ENCODE data around the gene VPS13D.
A peak's percentile ranks its signal among the peaks of the same experiment; 100 is the strongest.
"Not testable (repeated sequence)": the region's sequence is repeated elsewhere in the genome, so short reads cannot be mapped to it uniquely, and the experiment has no call there.

VPS13D gene

DNA sequence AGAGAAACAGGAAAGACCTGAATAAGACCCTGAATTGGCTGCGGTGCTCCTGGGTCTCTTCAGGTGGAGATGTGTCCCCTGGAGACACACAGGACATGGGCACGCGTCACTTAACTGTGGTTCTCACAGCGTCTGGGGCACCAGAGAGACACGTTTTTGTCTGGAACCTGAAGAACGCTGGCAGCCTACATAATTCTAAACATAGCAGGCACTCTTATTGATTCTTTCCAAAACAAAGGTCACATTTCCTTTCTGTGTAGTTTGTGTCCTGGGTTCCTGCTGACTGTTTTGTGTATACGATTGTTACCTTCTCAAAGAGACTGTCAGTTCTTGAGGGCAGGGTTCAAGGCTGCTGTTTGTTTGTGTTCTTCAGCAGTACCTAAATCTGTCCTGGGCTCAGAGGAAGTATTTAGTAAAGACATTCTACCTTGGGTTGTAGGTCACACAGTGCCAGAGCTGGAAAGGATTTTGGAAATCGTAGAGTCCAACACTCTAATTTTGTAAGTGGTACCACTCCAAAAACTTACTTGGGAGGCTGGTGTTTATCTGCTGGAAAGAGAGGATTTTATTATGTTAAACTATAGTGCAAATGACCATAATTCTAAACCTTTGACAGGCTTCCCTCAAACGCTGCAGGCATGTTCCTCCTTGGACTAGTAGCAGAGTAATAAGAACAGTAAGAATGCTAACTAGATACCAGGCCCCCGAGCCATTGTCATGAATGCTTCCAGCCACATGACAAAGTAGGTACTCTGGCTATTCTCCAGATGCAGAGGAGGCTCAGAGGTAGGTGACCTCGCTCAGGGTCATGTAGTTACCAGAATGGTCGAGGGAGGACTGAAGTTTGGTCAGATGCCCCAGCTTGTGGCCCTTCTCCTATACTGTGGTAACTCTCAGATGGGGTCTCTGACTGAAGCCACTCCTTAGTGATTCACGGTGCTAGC, 223.8 kb downstream of the VPS13D start:
- no peak for DNase-seq

DNA sequence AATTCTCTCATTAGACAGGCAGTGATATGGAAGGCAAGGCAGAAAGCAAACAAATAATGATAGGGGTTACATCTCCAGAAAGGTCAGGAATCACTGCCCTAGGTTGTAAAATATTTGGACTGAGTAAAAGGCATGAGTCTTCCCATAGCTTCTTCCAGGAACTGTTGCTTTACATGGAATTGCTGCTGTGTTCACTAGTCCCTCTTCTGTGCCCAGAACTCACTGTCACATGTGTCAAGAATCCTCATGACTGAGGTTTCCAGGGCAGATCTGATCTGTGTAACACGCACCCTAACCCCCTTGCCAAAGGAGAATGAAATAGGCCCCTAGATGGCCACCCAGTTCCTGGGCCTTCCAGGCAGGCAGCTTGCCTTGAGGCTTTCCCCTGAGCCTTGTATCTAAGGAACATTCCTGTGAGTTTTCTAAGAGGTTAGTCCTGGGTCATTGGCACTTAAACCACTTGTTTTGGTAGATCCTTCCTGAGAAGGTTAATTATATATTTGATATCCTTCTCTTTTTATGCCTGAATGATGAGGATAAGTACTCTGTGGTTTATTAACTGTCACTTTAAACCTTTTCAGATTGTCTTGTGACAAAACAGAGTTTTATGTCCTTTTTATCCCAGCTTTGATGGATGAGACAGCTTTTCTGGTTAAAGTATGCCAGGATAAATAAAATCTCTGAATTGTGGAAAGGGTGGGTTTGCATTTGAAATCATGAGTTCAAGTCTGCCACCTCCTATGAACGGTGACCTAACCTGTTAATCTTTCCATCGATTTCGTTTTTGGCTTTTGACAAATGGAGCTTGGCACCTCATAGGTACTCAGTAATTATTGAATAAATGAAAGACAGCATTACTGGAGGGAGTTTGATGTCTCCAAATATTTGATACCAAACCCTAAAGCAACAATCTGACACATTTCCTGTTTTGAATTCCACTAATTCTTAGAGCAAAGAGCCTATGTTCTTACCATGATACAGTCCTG, 224.9 kb downstream of the VPS13D start:
- peak; percentile 39 for DNase-seq

DNA sequence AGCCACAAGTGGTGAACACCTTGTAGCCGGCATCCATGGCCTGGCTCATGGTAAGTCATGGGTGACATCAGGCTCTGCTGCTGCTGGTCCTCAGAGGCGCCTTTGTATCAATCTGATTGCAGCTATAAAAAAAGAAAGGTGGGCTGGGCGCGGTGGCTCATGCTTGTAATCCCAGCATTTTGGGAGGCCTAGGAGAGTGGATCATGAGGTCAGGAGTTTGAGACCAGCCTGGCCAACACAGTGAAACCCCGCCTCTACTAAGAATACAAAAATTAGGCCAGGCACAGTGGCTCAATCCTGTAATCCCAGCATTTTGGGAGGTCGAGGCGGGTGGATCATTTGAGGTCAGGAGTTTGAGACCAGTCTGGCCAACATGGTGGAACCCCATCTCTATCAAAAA, 226.3 kb downstream of the VPS13D start:
- DNase-seq: not testable (repeated sequence)

DNA sequence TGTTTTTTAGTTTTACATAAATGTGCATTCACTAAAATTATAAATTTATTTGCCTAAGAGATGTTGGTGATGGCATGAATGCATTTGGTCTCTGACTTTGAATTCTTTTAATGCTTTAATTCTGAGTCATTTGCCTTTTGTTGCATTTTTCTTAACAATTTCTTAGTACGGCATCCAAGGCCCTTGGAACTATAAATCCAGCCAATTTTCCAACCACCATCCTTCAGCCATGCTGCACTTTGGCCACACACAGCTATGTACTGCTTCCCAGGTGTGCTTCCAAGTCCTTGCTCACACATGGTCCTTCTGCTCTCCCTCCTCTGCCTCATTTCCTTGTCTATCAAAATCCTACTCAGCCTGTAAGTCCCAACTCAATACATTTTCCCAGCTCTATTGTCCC, 227.1 kb downstream of the VPS13D start:
- no peak for DNase-seq

DNA sequence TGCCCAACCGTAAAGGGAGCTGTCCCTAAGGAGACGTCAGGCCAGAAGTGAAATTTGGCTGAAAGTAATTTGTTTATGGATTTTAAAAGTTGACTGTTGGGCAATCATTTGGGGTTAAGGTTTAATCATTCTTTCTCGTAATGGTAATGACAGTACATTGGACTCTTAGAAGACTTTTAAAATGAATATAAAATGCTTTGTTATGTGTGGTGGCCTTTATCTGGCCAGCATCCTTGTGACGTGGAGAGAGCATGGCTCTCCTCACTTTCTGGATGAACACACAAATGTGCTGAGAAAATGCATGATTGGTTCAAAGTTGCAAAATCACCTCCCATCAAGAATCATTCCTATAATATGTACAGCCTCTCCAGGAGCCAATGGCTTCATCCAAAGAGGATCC, 227.9 kb downstream of the VPS13D start:
- DNase-seq: no peak

DNA sequence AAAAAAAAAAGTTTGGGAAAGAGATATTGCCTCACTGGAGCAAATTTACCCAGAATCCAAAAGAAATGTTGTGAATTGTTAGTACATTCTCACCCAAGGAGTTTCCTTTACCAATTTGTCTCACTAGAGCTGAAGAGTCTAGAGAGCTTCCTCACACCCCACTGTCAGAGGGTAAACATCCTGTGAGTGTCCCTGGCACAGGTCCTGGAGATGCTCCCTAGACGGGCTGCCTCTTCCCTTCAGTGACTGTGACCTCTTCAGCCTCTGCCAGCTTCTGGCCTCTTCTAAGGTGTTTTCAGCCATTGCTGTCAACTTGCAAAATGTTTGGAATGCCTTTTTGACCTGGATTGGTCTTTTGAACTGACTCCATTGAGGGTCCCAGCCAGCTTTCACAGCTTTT, 228.7 kb downstream of the VPS13D start:
- DNase-seq: no peak

DNA sequence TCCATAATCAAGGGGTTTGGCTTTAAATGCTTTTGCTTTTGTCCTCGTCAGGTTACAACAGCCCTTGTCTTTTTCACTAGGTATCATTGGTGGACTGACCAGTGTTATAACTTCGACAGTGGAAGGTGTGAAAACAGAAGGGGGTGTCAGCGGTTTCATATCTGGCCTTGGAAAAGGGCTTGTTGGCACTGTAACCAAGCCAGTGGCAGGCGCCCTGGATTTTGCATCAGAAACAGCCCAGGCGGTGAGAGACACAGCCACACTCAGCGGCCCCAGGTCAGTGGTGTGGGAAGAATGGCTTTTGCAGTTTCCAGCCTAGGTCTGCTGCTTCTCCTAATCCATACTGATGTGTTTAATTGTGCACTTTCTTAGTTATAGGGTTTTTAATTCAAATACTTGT, 230.3 kb downstream of the VPS13D start:
- DNase-seq: no peak

DNA sequence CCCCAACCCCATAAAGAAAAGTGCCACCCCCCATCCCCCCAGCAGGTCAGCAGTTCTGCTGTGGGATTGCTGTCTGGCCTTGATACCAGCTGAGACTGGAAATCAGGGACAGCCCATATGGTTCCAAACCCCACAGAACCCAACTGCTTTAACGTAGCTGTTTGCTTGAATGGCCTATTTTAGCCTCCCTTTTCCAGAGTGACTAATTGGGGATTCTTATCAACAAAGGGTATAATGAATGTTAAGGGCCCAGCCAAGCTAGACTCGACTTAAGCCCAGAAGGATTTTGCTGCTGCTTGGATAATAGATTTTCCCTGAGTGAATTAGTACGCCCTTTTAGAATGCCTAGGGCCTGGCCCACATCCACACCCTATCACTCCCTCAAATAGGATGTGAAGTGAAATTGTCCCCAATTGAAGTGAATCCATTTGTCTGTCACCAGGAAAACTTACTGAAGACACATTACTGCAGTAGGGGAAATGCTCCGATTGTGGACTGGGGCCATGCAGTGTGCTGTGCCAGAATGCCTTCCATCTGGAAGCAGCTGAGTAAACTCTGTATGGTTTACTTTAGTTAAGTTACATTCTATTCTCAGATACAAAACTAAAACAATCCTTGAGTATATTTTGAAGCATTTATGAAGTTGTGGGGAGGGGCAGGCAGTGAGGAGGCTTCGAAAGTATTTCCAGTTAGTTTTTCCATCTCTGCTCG, 231.2 kb downstream of the VPS13D start:
- DNase-seq: peak; percentile 33

DNA sequence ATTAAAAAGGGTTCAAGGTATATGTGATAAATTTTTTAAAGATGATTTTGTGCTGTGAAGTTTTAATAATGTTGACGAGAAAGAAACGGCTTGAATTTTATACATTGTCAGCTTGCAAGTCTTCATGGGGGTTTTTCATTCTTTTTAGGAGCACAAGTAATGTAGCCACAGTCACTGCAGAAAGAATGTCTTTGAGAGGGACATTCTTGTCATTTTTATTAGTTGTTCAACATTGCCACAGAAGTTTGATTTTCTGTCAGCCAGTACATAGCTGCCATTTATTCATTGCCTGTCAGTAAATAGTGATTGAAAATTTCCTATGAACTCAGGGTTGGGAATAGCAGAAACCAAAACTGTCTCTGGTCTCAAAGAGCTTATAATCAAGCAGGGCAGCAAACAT, 231.9 kb downstream of the VPS13D start:
- DNase-seq: no peak

DNA sequence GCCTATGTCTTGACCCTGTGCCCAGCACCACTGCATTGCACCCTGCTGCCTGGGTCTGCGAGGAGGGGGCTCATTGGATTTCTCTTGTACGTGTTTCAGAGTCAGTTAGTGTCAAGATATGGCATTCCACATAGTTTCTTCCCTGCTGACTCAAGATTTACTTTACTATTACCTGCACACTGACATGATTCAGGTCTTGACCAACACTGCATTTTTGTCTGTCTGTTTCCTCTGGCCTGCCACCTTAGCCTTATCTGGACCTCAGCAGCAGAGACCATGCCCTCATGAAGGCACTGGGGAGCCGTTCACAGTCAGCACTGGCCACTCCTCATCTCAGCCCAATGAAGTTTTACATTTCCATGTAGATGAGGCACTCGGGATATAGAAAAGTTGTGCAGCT, 232.8 kb downstream of the VPS13D start:
- DNase-seq: no peak

DNA sequence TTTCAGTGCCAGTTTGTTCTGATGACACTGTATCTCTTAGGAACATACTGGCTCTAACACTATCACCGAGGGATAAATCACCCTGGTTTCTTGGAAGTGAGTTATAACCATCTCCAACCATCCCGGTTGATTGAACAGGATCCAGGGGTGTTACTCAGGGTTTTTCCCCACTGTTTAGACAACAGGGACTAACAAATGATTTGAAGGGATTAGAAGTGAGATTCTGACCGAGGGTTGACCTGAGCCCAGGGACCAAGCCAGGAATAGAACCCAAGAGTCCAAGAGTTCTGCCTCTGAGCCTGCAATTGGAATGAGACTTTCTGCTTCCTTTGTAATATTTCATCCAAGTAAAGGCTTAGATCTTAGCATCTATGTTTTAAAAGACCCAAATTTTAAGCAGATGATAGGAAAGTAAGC, 234.2 kb downstream of the VPS13D start:
- no peak for DNase-seq

DNA sequence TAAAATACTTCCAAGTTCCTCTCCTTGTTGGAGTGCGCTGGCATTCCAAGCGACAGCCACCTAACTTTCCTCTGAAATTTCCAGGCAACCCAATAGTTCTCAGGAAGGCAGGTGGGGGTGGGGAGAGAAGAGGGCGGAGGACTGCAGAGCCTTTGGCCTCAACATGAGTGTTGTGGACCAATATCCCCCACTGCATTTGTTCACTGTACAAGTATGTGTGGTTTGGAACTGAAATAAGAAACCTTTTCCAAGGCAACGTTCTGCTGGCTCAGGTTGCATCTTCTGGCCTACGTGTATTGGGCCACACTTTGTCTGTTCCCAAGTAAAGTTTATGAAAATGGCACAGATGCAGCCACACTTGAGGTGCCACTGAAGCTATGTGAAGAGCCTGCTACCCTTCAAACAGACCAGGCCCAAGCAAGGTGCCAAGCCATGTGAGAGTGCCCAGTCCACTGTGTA, 234.8 kb downstream of the VPS13D start:
- no peak for DNase-seq

DNA sequence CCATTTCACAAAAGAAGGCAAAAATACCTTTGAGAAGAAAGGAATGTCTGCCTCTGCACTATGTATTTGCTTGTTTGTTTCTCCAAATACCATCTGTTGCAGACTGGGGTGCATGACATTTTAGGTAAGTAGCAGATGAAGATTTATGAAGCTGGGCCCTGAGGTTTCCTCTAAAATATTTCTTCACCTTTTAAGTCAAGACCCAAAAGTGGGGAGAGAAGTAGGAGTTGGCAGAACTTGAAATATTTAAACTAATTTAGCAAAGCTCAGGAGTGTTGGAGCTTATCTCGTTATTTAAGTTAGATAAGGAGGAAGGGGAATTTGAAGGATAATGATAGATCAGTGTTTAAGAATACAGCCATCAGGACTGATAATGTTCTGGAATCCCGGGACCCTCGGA, 235.3 kb downstream of the VPS13D start:
- DNase-seq: no peak

DNA sequence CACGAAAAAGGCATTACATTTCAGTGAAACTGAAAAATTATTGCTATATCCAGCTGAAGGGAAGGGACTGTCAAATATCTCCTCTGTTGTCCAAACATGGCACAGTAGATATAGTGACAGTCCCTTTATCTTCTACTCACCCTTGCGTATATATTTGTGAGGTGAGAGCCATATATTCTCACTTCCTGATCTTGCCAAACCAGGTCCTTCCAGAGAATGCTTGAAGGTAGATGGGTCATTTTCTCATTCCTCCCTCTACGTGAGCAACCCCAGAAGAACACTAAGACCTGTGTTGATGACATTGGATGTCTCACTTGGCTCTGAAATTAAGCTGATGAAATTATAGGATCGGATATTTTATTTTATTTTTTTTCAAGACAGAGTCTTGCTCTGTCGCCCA, 237.0 kb downstream of the VPS13D start:
- no peak for DNase-seq

DNA sequence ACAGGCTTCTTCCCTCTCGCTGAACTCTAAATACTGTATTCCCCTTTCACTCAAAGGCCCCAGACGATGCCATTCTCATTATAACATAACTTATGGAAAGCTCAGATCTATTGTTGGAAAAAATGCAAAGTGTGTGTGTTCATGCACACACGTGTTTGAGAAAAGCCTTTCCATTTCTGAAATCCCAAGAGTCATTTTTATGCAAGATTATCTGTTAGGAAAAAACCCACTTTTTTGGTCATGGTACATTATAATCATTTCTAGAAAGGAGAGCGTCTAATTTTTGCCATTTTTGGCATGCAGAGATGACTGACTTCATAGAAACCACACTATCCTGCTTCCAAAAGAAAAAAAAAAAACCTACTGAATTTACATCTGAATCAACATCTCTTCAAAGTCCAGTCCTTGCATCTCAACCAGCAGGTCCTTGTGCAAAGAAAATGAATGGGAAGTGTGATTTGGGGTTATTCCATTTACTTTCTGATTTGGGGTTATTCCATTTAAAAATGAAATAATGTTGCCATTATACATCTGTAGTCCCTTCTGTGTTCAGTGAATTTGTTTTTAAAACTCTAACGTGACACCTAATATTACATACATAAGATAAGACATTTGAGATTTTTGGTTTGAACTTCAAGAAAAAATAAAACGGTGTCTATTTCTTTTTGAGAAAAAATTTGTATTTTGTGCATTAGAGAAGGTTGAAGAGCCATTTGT, 237.9 kb downstream of the VPS13D start:
- DNase-seq: no peak

DNA sequence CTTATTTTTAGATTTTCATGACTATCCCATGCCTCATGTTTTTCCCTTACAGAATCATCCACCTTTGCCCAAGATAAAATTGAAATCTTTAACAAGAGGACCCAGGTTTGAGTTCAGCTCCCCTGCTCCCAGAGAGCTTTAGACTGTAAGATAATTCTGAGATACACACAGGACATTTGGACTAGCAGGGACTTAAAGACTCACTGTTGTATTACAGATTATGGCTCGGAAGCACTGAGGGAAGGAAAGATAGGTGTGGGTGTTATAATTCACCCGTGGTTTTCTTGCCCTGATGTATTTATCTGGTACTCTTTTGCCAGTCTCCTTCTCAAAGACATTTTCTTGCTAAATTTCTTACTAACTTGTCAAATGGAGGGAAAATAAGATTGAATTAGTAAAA, 238.5 kb downstream of the VPS13D start:
- no peak for DNase-seq

DNA sequence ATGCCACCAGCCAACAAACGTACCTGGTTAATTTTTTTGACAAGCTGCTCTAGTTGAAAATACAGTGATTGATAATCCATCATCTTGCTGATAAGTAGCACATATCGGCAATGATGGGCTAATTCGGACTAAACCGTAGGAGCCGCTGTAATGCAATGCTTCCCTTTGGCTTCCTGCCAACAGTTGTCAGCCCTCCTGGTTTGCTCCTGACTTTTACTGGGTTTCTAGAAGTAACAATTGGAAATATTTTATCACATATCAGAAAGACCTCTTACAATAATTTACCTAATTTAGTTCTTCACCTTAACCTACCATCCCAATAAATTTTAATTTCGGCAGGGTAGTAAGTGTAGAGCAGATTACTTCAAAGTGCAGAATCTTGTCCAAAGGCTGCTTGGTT, 239.7 kb downstream of the VPS13D start:
- DNase-seq: no peak

DNA sequence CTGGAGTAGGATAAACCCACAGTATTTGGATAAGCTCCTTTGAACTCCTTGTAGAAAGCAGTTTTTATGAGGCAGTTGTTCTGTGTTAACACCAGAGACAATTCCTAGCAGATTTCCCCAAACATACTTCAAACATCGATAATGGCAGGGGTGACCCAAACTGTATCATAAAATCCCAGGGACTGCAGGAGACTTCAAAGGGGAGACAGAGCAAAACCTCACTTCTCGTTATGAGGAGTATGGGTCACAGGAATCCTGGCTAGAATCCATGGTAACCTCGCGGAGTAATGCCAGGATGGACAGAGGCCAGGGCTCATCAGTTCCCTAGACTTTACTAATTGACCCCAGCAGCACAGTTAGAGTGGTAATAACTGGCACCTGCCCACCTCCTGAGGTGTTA, 240.2 kb downstream of the VPS13D start:
- no peak for DNase-seq

DNA sequence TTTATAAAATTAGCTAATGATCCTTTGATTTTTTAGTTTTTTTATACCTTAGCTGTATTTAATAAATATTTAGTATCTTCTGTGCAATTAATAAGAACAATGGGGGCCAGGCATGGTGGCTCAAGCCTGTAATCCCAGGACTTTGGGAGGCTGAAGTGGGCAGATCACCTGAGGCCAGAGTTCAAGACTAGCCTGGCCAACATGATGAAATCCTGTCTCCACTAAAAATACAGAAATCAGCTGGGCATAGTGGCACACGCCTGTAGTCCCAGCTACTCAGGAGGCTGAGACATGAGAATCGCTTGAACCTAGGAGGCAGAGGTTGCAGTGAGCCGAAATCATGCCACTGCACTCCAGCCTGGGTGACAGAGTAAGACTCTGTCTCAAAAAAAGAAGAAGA, 241.1 kb downstream of the VPS13D start:
- not testable (repeated sequence) for DNase-seq

DNA sequence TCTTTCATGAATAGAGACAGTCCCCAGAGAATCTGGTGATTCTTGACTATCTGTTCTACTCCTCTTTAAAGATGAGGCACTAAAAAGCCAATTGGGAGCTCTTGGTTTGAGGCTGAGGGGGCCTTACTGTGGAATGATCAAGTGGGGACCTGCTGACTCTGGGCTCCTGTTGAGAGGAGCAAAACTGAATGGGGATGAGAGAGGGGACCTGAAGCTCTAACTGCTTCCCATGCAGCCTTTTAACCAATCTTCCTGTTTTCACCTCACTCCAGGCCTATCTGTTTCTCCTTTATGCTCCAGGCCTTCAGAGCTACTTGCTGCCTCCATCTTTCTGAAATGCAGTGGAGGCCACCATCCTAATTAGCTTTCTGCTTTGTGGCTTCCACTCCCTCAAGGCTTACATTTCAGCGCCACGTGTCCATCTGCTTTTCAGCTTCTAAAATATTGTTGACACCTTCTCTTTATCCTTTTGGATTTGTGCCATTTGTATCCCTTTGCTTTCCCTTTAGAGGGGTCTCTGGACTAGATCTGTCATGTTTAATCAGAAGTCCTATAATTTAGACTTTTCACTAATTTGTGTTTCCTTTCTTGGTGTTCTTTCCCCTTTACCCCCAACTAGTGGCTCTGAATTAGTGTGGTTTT, 242.4 kb downstream of the VPS13D start:
- no peak for DNase-seq

DNA sequence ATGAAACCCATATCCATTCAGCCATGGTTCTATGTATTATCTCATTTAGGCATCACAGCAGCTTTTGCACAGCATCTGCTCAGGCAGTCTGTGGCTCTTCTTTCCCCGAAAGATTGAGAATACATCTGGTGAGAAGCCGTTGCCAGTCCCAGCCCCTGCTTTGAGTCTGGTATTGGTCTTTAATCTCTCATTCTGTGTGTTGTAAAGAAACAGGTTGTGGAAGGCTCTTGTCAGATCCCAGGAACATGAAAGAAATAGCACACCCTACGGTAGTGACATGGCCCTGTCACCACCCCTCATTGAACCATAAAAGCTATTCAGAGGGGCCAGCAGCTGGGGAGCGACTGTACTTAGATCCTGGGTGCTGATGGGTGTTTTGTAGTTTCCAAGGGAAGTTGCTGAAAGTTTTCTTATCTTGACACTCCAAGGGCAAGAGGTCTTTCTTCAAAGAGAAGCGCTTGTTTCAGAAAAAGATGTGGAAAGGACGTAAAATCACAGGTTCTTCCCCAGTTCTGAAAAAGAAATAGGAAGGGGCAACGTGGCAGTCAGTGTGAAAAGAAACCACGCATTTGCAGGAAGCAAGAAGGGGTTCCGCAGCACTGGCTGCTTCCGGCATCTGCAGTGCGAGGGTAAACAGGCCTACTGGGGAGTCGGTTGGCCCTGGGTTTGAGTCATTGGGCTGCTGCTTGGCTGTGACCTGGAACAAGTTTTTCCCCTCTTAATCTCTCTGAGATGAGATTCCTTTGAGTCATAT, 243.1 kb downstream of the VPS13D start:
- DNase-seq: peak; percentile 75

Data from hematopoietic multipotent progenitor cell treated with erythropoietin and hydrocortisone succinate and interleukin-3 and kit ligand, for 6 days (in vitro differentiated cells).